NCI-H345 treated with DMSO at 0.1 percent for 48 hours (cell line): ENCODE data around the gene MYO1B.

ENCODE experiments used
- DNase-seq: peaks from one replicate; lab custom pipeline; 2025; ENCODE audit not compliant: unreplicated experiment; lab: John Stamatoyannopoulos, UW

MYO1B gene

GRCh38 chr2:191245046-191245868 lies at the start of gene MYO1B:
Gene MYO1B, plus strand, starts transcription at chr2:191245404. Its CDS starts 31,492 bp downstream, at chr2:191276896.
- DNase-seq: peak; percentile 48

GRCh38 chr2:191197096-191197495 lies 48.1 kb upstream of the MYO1B start:
- no peak for DNase-seq

GRCh38 chr2:191198271-191198670 lies 46.9 kb upstream of the MYO1B start:
- DNase-seq: no peak

- DNase-seq: no peak
Measured at GRCh38 chr2:191199929-191200512, 45.2 kb upstream of the MYO1B start.

GRCh38 chr2:191200910-191201309 lies 44.3 kb upstream of the MYO1B start:
- DNase-seq: no peak

- DNase-seq: no peak
Measured at GRCh38 chr2:191202209-191202721, 42.9 kb upstream of the MYO1B start.

- DNase-seq: no peak
Measured at GRCh38 chr2:191202881-191203397, 42.3 kb upstream of the MYO1B start.

GRCh38 chr2:191204433-191204832 lies 40.8 kb upstream of the MYO1B start:
- no peak for DNase-seq

- DNase-seq: no peak
Measured at GRCh38 chr2:191206613-191207471, 38.4 kb upstream of the MYO1B start.

- DNase-seq: no peak
Measured at GRCh38 chr2:191209340-191209739, 35.9 kb upstream of the MYO1B start.

- no peak for DNase-seq
Measured at GRCh38 chr2:191212119-191212518, 33.1 kb upstream of the MYO1B start.

- DNase-seq: no peak
Measured at GRCh38 chr2:191213333-191213732, 31.9 kb upstream of the MYO1B start.

GRCh38 chr2:191215230-191215629 lies 30.0 kb upstream of the MYO1B start:
- no peak for DNase-seq

- DNase-seq: no peak
Measured at GRCh38 chr2:191215666-191216065, 29.5 kb upstream of the MYO1B start.

- no peak for DNase-seq
Measured at GRCh38 chr2:191217580-191217979, 27.6 kb upstream of the MYO1B start.

- peak; percentile 18 for DNase-seq
Measured at GRCh38 chr2:191218292-191218898, 26.8 kb upstream of the MYO1B start.

GRCh38 chr2:191220671-191221070 lies 24.5 kb upstream of the MYO1B start:
- no peak for DNase-seq

GRCh38 chr2:191221666-191222065 lies 23.5 kb upstream of the MYO1B start:
- no peak for DNase-seq

- DNase-seq: no peak
Measured at GRCh38 chr2:191222507-191222906, 22.7 kb upstream of the MYO1B start.

- DNase-seq: no peak
Measured at GRCh38 chr2:191222952-191223351, 22.3 kb upstream of the MYO1B start.

GRCh38 chr2:191225126-191225525 lies 20.1 kb upstream of the MYO1B start:
- DNase-seq: no peak
